Measurements from ENCODE around the gene PIGN. TPM values are rescaled to one million over a fixed set of nuclear protein-coding genes. Genes with fewer than 3 reads are reported as not detected.
"Not testable (repeated sequence)": the region's sequence is repeated elsewhere in the genome, so short reads cannot be mapped to it uniquely, and the experiment has no call there.

PIGN gene
- total RNA-seq, 1 donor from 2014 or later: 35.4 TPM

- Mint-ChIP-seq H3K4me1 (peaks cover 4% of the 10 kb centered on the region), H3K27ac (no peak overlapping the region), H3K4me3 (no peak overlapping the region), H3K27me3 (ENCODE audit: low read depth) (no peaks in the 10 kb centered on the region), H3K36me3 (peaks cover 3% of the 10 kb centered on the region), H3K9me3 (no peaks in the 10 kb centered on the region)
- no peak for DNase-seq (ENCODE audit: low spot score in 2 of 2, unreplicated experiment in 2 of 2)
- no peak for TF ChIP-seq CTCF (IDR thresholded peaks at IDR 0.05; ENCODE audit: unreplicated experiment)
Measured at GRCh38 chr18:62179213-62179612, 7.6 kb downstream of the PIGN start.

GRCh38 chr18:62177271-62177670, 9.6 kb downstream of the PIGN start:
- H3K4me3 Mint-ChIP-seq: no peak overlapping the region
- peaks cover 5% of the 10 kb centered on the region for H3K36me3 Mint-ChIP-seq
- H3K27ac Mint-ChIP-seq: no peak overlapping the region
- no peaks in the 10 kb centered on the region for H3K27me3 Mint-ChIP-seq (ENCODE audit: low read depth)
- no peak for TF ChIP-seq CTCF (IDR thresholded peaks at IDR 0.05; ENCODE audit: unreplicated experiment)
- H3K4me1 Mint-ChIP-seq: no peaks in the 10 kb centered on the region
- no peak for DNase-seq (ENCODE audit: low spot score in 2 of 2, unreplicated experiment in 2 of 2)
- no peaks in the 10 kb centered on the region for H3K9me3 Mint-ChIP-seq

GRCh38 chr18:62175521-62175920, 11.3 kb downstream of the PIGN start:
- H3K4me1 Mint-ChIP-seq: peaks cover under 1% of the 10 kb centered on the region
- H3K27ac Mint-ChIP-seq: no peak overlapping the region
- no peak for DNase-seq (ENCODE audit: low spot score in 2 of 2, unreplicated experiment in 2 of 2)

GRCh38 chr18:62172298-62172697, 14.6 kb downstream of the PIGN start:
- Mint-ChIP-seq H3K36me3 (peaks cover 3% of the 10 kb centered on the region), H3K4me3 (no peak overlapping the region), H3K27me3 (ENCODE audit: low read depth) (no peaks in the 10 kb centered on the region), H3K4me1 (peaks cover 4% of the 10 kb centered on the region), H3K9me3 (no peaks in the 10 kb centered on the region), H3K27ac (no peak overlapping the region)
- no peak for DNase-seq (ENCODE audit: low spot score in 2 of 2, unreplicated experiment in 2 of 2)
- TF ChIP-seq CTCF (IDR thresholded peaks at IDR 0.05; ENCODE audit: unreplicated experiment): no peak

More at GRCh38 chr18:62175521-62175920, 11.3 kb downstream of the PIGN start:
- Mint-ChIP-seq H3K4me3 (no peak overlapping the region), H3K36me3 (peaks cover 5% of the 10 kb centered on the region), H3K27me3 (ENCODE audit: low read depth) (no peaks in the 10 kb centered on the region), H3K9me3 (no peaks in the 10 kb centered on the region)
- no peak for TF ChIP-seq CTCF (IDR thresholded peaks at IDR 0.05; ENCODE audit: unreplicated experiment)

- Mint-ChIP-seq H3K36me3 (peaks cover 10% of the 10 kb centered on the region), H3K27me3 (ENCODE audit: low read depth) (no peaks in the 10 kb centered on the region), H3K4me3 (no peak overlapping the region), H3K9me3 (peaks cover 10% of the 10 kb centered on the region), H3K27ac (no peak overlapping the region), H3K4me1 (peaks cover 4% of the 10 kb centered on the region)
- no peak for TF ChIP-seq CTCF (IDR thresholded peaks at IDR 0.05; ENCODE audit: unreplicated experiment)
- no peak for DNase-seq (ENCODE audit: low spot score in 2 of 2, unreplicated experiment in 2 of 2)
Measured at GRCh38 chr18:62170857-62171256, 16.0 kb downstream of the PIGN start.

- not testable (repeated sequence) for H3K27ac Mint-ChIP-seq; H3K27me3 Mint-ChIP-seq (ENCODE audit: low read depth); H3K4me1 Mint-ChIP-seq; H3K4me3 Mint-ChIP-seq; DNase-seq (ENCODE audit: low spot score in 2 of 2, unreplicated experiment in 2 of 2)
- peaks cover 20% of the 10 kb centered on the region for H3K36me3 Mint-ChIP-seq
- H3K9me3 Mint-ChIP-seq: peaks cover 25% of the 10 kb centered on the region
Measured at GRCh38 chr18:62166524-62166923, 20.3 kb downstream of the PIGN start.
